Caco-2 (cell line): ENCODE measurements around the gene KLK14. TPM values are rescaled to one million over a fixed set of nuclear protein-coding genes. Genes with fewer than 3 reads are reported as not detected.

Source experiments
- BruUV-seq: library from RNA; stranded (reverse); fragments of 400-500 nt; replicated peaks from 2 replicates; lab custom pipeline; 2021; lab: Mats Ljungman, UMichigan
- CTCF ChIA-PET: fragments of 300-600 bp; sonication (Branson Sonifier 250); formaldehyde crosslinking; loops from one replicate; lab custom pipeline; 2022; ENCODE audit warnings: antibody characterized with exemption; lab: Charles Lee
- POLR2A ChIA-PET: fragments of 300-600 bp; sonication (Branson Sonifier 250); formaldehyde crosslinking; loops from one replicate; lab custom pipeline; 2022; ENCODE audit warnings: antibody characterized with exemption; lab: Charles Lee
- DNase-seq, 2 experiments: peaks; one replicate each; pipeline versions ENCODE4 v3.0.0 to v3.0.0-alpha.2; 2020 to 2022
- H3K27me3 ChIP-seq: replicated peaks from 2 replicates; pipeline ENCODE4 v1.6.0; 2011; ENCODE audit warnings: low read length; ENCODE audit not compliant: control insufficient read depth, insufficient read depth
- H3K36me3 ChIP-seq: 2 replicates; pipeline ENCODE4 v1.5.1; 2011; ENCODE audit warnings: low read length; ENCODE audit not compliant: control insufficient read depth, insufficient read depth
- H3K4me1 ChIP-seq: fragments of 250-450 bp; sonication (Bioruptor Pico); 2 replicates; pipeline ENCODE4 v1.5.1; 2020; ENCODE audit warnings: mild to moderate bottlenecking
- H3K4me3 ChIP-seq: 2 replicates; pipeline ENCODE4 v1.5.1; 2011; ENCODE audit warnings: low read depth, mild to moderate bottlenecking, control low read depth, low read length
- H3K9me3 ChIP-seq: fragments of 250-450 bp; sonication (Bioruptor Pico); 2 replicates; pipeline ENCODE4 v1.5.1; 2020; ENCODE audit warnings: mild to moderate bottlenecking, moderate library complexity
- H3K27ac Mint-ChIP-seq: one replicate; pipeline ENCODE4 v1.8.0; 2022; ENCODE audit warnings: mixed read lengths; ENCODE audit not compliant: unreplicated experiment
- H3K27me3 Mint-ChIP-seq: one replicate; pipeline ENCODE4 v1.8.0; 2022; ENCODE audit warnings: mixed read lengths; ENCODE audit not compliant: insufficient read depth, unreplicated experiment
- H3K36me3 Mint-ChIP-seq: one replicate; pipeline ENCODE4 v1.8.0; 2022; ENCODE audit warnings: mild to moderate bottlenecking, mixed read lengths; ENCODE audit not compliant: insufficient read depth, unreplicated experiment
- H3K4me1 Mint-ChIP-seq: one replicate; pipeline ENCODE4 v1.8.0; 2022; ENCODE audit warnings: low read depth, mixed read lengths; ENCODE audit not compliant: unreplicated experiment
- H3K4me3 Mint-ChIP-seq: one replicate; pipeline ENCODE4 v1.8.0; 2022; ENCODE audit warnings: mild to moderate bottlenecking, moderate library complexity, mixed read lengths; ENCODE audit not compliant: unreplicated experiment
- H3K9me3 Mint-ChIP-seq: one replicate; pipeline ENCODE4 v1.8.0; 2022; ENCODE audit warnings: mixed read lengths; ENCODE audit not compliant: unreplicated experiment
- intact Hi-C: fragments of 100-400 bp; cut with micrococcal nuclease; formaldehyde crosslinking; loops from one replicate; pipeline ENCODE4 v1.10.0; 2022; ENCODE audit not compliant: unreplicated experiment
- total RNA-seq: library from RNA; stranded (reverse); gene quantifications from 2 replicates; pipeline ENCODE4 v1.2.3, GENCODE V29; 2022
- TF ChIP-seq, protein P1 (sequence below), 2 experiments: fragments of 200-600 bp in 1 of 2; IDR thresholded peaks; 1 replicate in 1 of 2; 2 replicates in 1 of 2; pipeline versions ENCODE4 v1.5.1 to v1.8.0; 2011 to 2022; ENCODE audit warnings: antibody characterized with exemption in 1 of 2, control low read depth in 1 of 2, inconsistent platforms in 1 of 2, low read depth in 1 of 2, low read length in 1 of 2, mild to moderate bottlenecking in 1 of 2, moderate library complexity in 1 of 2; ENCODE audit not compliant: insufficient read depth in 1 of 2, severe bottlenecking in 1 of 2, unreplicated experiment in 1 of 2

KLK14 gene
- total RNA-seq, 1 experiment from 2014 or later, result not detected

DNA sequence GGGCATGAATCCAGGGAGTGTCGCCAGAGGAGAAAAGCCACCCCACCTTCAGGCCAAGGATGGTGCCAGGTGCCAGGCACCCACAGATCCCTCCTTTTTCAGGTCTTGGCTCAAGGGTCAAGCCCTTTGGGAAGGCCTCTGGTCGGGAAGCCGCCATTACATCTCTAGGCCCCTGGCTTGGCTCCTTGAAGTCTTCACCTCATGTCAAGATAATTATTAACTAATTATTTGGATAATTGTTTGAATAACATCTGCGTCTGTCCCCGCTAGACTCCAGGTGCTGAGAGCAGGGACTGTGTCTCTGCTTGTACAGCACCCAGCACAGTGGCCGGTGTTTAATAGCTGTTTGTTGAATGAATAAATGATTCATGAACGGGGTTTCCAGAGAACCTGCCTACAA, 19.0 kb downstream of the KLK14 start:
- Histone ChIP-seq H3K27me3 (no peaks in the 10 kb centered on the region), H3K4me3 (no peak overlapping the region), H3K4me1 (no peaks in the 10 kb centered on the region), H3K9me3 (no peaks in the 10 kb centered on the region), H3K36me3 (no peaks in the 10 kb centered on the region)
- Mint-ChIP-seq H3K36me3 (no peaks in the 10 kb centered on the region), H3K27me3 (peaks cover 17% of the 10 kb centered on the region), H3K9me3 (peaks cover 13% of the 10 kb centered on the region), H3K4me3 (no peak overlapping the region), H3K4me1 (no peaks in the 10 kb centered on the region), H3K27ac (no peak overlapping the region)
- BruUV-seq, result no TSS peak
- ChIA-PET POLR2A (no interaction called here), CTCF (interaction anchor here (1.1 kb wide), 1 partner anchor 43 kb away, joined by 4 read pairs; no protein-coding TSS in a partner anchor)
- TF ChIP-seq, protein P1, sequence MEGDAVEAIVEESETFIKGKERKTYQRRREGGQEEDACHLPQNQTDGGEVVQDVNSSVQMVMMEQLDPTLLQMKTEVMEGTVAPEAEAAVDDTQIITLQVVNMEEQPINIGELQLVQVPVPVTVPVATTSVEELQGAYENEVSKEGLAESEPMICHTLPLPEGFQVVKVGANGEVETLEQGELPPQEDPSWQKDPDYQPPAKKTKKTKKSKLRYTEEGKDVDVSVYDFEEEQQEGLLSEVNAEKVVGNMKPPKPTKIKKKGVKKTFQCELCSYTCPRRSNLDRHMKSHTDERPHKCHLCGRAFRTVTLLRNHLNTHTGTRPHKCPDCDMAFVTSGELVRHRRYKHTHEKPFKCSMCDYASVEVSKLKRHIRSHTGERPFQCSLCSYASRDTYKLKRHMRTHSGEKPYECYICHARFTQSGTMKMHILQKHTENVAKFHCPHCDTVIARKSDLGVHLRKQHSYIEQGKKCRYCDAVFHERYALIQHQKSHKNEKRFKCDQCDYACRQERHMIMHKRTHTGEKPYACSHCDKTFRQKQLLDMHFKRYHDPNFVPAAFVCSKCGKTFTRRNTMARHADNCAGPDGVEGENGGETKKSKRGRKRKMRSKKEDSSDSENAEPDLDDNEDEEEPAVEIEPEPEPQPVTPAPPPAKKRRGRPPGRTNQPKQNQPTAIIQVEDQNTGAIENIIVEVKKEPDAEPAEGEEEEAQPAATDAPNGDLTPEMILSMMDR (IDR thresholded peaks at IDR 0.05; ENCODE audit: insufficient read depth in 1 of 2, low read depth in 1 of 2, low read length in 1 of 2, severe bottlenecking in 1 of 2, unreplicated experiment in 1 of 2), result no peak
- no peak for DNase-seq
- intact Hi-C loops, result no loop called here

DNA sequence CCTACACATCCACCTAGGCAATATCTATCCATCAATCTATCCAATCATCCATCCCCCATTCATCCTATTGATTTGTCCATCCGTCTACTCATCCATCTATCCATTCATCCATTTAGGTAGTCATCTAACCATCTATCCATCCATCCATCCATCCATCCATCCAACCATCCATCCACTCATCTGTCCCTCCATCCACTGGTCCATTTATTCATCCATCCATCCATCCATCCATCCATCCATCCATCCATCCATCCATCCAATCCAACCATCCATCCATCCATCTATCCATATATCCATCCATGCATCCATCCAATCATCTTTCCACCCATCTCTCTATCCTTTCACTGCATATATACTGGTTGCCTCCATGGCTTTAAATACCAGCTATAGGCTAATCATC, 21.7 kb downstream of the KLK14 start:
- CTCF ChIA-PET, result no interaction called here
- POLR2A ChIA-PET, result no interaction called here

DNA sequence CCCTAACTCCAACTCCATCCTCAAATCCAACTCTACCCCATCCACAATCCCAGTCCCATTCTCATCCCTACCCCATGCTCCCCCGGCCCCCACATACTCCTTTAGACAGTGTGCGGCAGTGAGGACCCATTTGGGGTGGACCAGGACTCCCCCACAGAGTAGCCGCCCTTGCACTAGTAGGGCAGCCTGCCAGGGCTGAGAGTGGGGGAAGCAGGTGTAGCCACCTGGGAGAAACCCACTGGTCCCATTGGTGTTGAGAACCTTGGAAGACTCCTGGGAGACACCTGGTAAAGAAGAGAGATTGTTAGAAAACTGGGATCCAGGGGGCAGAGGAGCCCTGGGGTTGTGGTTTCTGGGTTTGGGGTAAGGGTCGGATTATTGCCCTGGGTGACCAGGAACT, 22.4 kb downstream of the KLK14 start:
- intact Hi-C loops, result no loop called here
- CTCF ChIA-PET, result no interaction called here
- Histone ChIP-seq H3K4me3 (no peak overlapping the region), H3K27me3 (no peaks in the 10 kb centered on the region), H3K4me1 (no peaks in the 10 kb centered on the region), H3K9me3 (no peaks in the 10 kb centered on the region), H3K36me3 (no peaks in the 10 kb centered on the region)
- POLR2A ChIA-PET, result no interaction called here
- H3K4me1 Mint-ChIP-seq, result no peaks in the 10 kb centered on the region
- H3K27me3 Mint-ChIP-seq, result peaks cover 29% of the 10 kb centered on the region
- H3K36me3 Mint-ChIP-seq, result no peaks in the 10 kb centered on the region
- TF ChIP-seq, protein P1 (IDR thresholded peaks at IDR 0.05; ENCODE audit: insufficient read depth in 1 of 2, low read depth in 1 of 2, low read length in 1 of 2, severe bottlenecking in 1 of 2, unreplicated experiment in 1 of 2), result no peak
- no TSS peak for BruUV-seq
- no peak overlapping the region for H3K27ac Mint-ChIP-seq
- DNase-seq, result no peak
- no peak overlapping the region for H3K4me3 Mint-ChIP-seq
- peaks cover 13% of the 10 kb centered on the region for H3K9me3 Mint-ChIP-seq

More for the DNA sequence above, 21.7 kb downstream of the KLK14 start:
- intact Hi-C loops, result no loop called here
- H3K9me3 ChIP-seq, result no peaks in the 10 kb centered on the region
- no peak overlapping the region for H3K4me3 ChIP-seq
- DNase-seq, result no peak
- H3K36me3 ChIP-seq, result no peaks in the 10 kb centered on the region
- Mint-ChIP-seq H3K4me1 (no peaks in the 10 kb centered on the region), H3K27ac (no peak overlapping the region), H3K36me3 (no peaks in the 10 kb centered on the region), H3K4me3 (no peak overlapping the region), H3K9me3 (peaks cover 13% of the 10 kb centered on the region), H3K27me3 (peaks cover 25% of the 10 kb centered on the region)
- no TSS peak for BruUV-seq
- no peaks in the 10 kb centered on the region for H3K4me1 ChIP-seq
- no peaks in the 10 kb centered on the region for H3K27me3 ChIP-seq
- TF ChIP-seq, protein P1 (IDR thresholded peaks at IDR 0.05; ENCODE audit: insufficient read depth in 1 of 2, low read depth in 1 of 2, low read length in 1 of 2, severe bottlenecking in 1 of 2, unreplicated experiment in 1 of 2), result no peak
